Right lobe of liver (tissue), 6 donors: ENCODE data around the gene SLC35A3. TPM values are rescaled to one million over a fixed set of nuclear protein-coding genes. Genes with fewer than 3 reads are reported as not detected.
A peak's percentile ranks its signal among the peaks of the same experiment; 100 is the strongest.

Experiments
- ATAC-seq, 4 donors: fragments of 200-7000 bp; cut with Tn5 transposase; one replicate each; pipeline ENCODE4 v1.9.1; 2020; ENCODE audit warnings: mild to moderate bottlenecking in 4 of 4, moderate library complexity in 4 of 4
- DNase-seq, 3 donors: peaks; one replicate each; pipeline ENCODE4 v3.0.0-alpha.2; 2020
- H3K27ac ChIP-seq, 3 donors: fragments of 200-600 bp; one replicate each; pipeline ENCODE4 v1.8.0; 2022
- H3K27me3 ChIP-seq, 2 donors: fragments of 200-600 bp; one replicate each; pipeline ENCODE4 v1.8.0; 2022
- H3K36me3 ChIP-seq, 4 donors: fragments of 200-600 bp; sonication (generic) in 1 of 4; one replicate each; pipeline versions ENCODE4 v1.5.1 to v1.8.0; 2017 to 2022; ENCODE audit warnings: control low read depth in 1 of 4
- H3K4me1 ChIP-seq, 4 donors: fragments of 200-600 bp; sonication (generic) in 1 of 4; one replicate each; pipeline versions ENCODE4 v1.5.1 to v1.8.0; 2017 to 2022; ENCODE audit warnings: control low read depth in 1 of 4
- H3K4me3 ChIP-seq, 3 donors: fragments of 200-600 bp; one replicate each; pipeline ENCODE4 v1.8.0; 2022
- H3K9me3 ChIP-seq, 4 donors: fragments of 200-600 bp; sonication (generic) in 1 of 4; one replicate each; pipeline versions ENCODE4 v1.5.1 to v1.8.0; 2017 to 2022; ENCODE audit warnings: control low read depth in 1 of 4
- CTCF ChIP-seq, 4 donors: fragments of 200-600 bp in 3 of 4; fragments of 450-650 bp in 1 of 4; IDR thresholded peaks; one replicate each; pipeline versions ENCODE4 v1.5.1 to v1.8.0; 2016 to 2022; ENCODE audit warnings: antibody characterized with exemption in 4 of 4, mild to moderate bottlenecking in 2 of 4
- POLR2A ChIP-seq: fragments of 450-650 bp; IDR thresholded peaks from one replicate; pipeline ENCODE4 v1.6.1; 2017; ENCODE audit warnings: antibody characterized with exemption, mild to moderate bottlenecking
- WGBS: methylation state at CpG from one replicate; pipeline ENCODE4 v1.1.6; 2018; ENCODE audit warnings: low coverage, low lambda C conversion rate; ENCODE audit not compliant: insufficient coverage; ENCODE audit errors: missing lambda C conversion rate; 5-methylcytosine and 5-hydroxymethylcytosine counted together
- intact Hi-C, 2 donors: fragments of 100-400 bp; cut with DNase I; formaldehyde crosslinking; loops; one replicate each; pipeline versions ENCODE4 v1.11.2 to v1.14.1; 2022
- total RNA-seq, 6 experiments: library from RNA; depleted of rRNA in 2 of 6; stranded (reverse); fragments of >200 nt in 2 of 6; fragmentation: NEBNext Ultra II Directional in 3 of 6; extraction: Animal tissue kit (Norgen Biotek cat#: 25700) in 3 of 6; gene quantifications; one replicate each; pipeline versions ENCODE4 v1.1.0 to v1.2.4, GENCODE V29; 2016 to 2023
- donor health status: DM: no; HTN: yes; CAD: no.
- donor health status: DM: no; HTN: no; CAD: no.
- donor health status: DM: no; HTN: no; CAD: no.
- donor health status: DM: no; HTN: yes; CAD: no.
- donor health status: DM: no; HTN: yes; CAD: no.

The SLC35A3 gene
- total RNA-seq, 6 experiments from 2014 or later: 15.5 to 29.8 (median 23.8) TPM

DNA sequence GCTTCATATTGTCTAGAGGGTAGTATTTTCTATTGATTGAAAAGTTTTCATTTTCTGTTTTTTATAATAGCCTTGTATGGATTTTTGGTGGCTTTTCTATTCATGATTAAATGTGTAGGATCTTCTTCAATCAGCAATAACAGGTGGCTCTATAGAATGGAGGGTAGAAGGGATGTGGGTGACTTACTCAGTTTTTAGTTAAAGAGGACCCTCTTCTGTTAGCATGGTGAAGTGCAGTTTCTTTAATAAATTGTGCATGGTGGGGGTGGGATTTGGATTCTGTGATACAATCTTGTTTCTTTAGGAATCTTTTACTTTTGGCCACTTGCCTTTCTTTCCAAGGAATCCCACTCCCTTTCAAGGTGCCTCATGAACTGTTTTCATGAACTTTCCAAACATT is 64.7 kb downstream of the SLC35A3 start:
- no peak overlapping the region for H3K4me3 ChIP-seq
- H3K4me1 ChIP-seq: peaks cover 0 to 5% (median 0%) of the 10 kb centered on the region in 4 donors
- ATAC-seq: no peak
- DNase-seq: no peak
- H3K36me3 ChIP-seq: no peaks in the 10 kb centered on the region
- H3K9me3 ChIP-seq: no peaks in the 10 kb centered on the region
- TF ChIP-seq POLR2A: no peak
- TF ChIP-seq CTCF (IDR thresholded peaks at IDR 0.05): peak in 3 of 4 donors; percentile 19 to 28 (median 21)
- no peak overlapping the region for H3K27ac ChIP-seq
- intact Hi-C loops: no loop called here
- H3K27me3 ChIP-seq: no peaks in the 10 kb centered on the region

- Histone ChIP-seq H3K4me1 (peaks cover 0 to 10% (median 2%) of the 10 kb centered on the region in 4 donors), H3K9me3 (no peaks in the 10 kb centered on the region), H3K27me3 (no peaks in the 10 kb centered on the region), H3K27ac (no peak overlapping the region), H3K4me3 (no peak overlapping the region), H3K36me3 (no peaks in the 10 kb centered on the region)
- ATAC-seq: no peak
- 86% methylated on average over 1 of the region's 1 CpG for WGBS
- DNase-seq: no peak
- intact Hi-C loops: no loop called here
- no peak for TF ChIP-seq CTCF (IDR thresholded peaks at IDR 0.05)
- no peak for TF ChIP-seq POLR2A
Observed at GRCh38 chr1:100035214-100035613, 65.4 kb downstream of the SLC35A3 start.

- H3K27me3 ChIP-seq: no peaks in the 10 kb centered on the region
- DNase-seq (no peak), ATAC-seq (peak; percentile 5 to 30 (median 7))
- peak overlapping the region; percentile 70 to 87 (median 80) for H3K4me3 ChIP-seq
- H3K36me3 ChIP-seq: no peaks in the 10 kb centered on the region
- peak overlapping the region; percentile 93 to 99 (median 96) for H3K27ac ChIP-seq
- TF ChIP-seq POLR2A (no peak), CTCF (IDR thresholded peaks at IDR 0.05) (no peak)
- 13% methylated on average over 10 of the region's 11 CpGs for WGBS
- peaks cover 0 to 10% (median 4%) of the 10 kb centered on the region in 4 donors for H3K4me1 ChIP-seq
- intact Hi-C loops: no loop called here
- no peaks in the 10 kb centered on the region for H3K9me3 ChIP-seq
Observed at GRCh38 chr1:100036718-100037655, 67.2 kb downstream of the SLC35A3 start.

GRCh38 chr1:100037656-100037926 is 67.8 kb downstream of the SLC35A3 start:
- Histone ChIP-seq H3K9me3 (no peaks in the 10 kb centered on the region), H3K4me1 (peaks cover 0 to 14% (median 4%) of the 10 kb centered on the region in 4 donors), H3K36me3 (no peaks in the 10 kb centered on the region), H3K4me3 (peak overlapping the region; percentile 70 to 87 (median 80)), H3K27me3 (no peaks in the 10 kb centered on the region), H3K27ac (peak overlapping the region; percentile 93 to 99 (median 96))
- ATAC-seq (no peak), DNase-seq (no peak)
- TF ChIP-seq POLR2A (no peak), CTCF (IDR thresholded peaks at IDR 0.05) (no peak)
- intact Hi-C loops: no loop called here
- 0% methylated on average over 8 of the region's 8 CpGs for WGBS
